ENCODE measurements around the gene RAB12.
A peak's percentile ranks its signal among the peaks of the same experiment; 100 is the strongest.
"Not testable (repeated sequence)": the region's sequence is repeated elsewhere in the genome, so short reads cannot be mapped to it uniquely, and the experiment has no call there.

The RAB12 gene, protein sequence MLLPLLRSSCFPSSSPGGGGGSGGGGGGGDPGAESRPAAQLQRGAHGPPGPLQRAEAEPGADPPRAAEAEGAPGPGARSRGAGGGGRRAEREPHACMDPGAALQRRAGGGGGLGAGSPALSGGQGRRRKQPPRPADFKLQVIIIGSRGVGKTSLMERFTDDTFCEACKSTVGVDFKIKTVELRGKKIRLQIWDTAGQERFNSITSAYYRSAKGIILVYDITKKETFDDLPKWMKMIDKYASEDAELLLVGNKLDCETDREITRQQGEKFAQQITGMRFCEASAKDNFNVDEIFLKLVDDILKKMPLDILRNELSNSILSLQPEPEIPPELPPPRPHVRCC

DNA sequence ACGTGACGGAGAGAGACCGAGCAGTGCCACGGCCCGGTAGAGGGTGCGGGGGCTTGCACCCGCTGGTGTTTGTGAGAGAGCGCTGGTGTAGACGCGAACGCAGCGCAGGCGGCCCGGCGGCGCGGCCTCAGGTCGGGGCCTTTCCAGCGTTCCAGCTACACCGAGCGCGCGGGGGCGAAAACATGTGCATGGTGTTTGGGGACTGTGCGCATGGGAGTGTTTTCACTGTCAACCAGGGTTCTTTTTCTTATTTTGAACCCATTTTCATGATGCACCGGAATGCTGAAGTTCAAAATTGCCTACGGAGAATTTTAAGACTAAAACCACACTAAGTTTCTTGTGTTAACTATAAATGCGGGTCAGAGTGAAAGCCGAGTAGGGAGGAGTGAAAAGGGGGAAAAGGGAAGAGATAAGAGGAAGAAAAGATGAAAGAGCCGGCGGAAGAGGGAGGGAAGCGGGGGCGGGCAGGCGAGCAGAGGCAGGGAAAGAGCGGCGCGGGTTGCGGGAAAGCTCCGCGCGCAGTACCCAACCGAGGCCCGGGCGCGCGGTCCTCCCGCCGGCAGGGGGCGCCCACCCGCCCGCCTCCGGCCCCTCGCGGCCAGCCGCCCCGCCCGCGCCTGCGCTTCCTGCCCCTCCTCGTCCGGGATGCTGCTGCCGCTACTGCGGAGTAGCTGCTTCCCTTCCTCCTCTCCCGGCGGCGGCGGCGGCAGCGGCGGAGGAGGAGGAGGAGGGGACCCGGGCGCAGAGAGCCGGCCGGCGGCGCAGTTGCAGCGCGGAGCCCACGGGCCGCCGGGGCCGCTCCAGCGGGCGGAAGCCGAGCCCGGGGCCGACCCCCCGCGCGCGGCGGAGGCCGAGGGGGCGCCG, at the start of gene RAB12:
Gene RAB12, plus strand, starts transcription at position 643 of the 864 bp plus-strand sequence. Its CDS starts 3 bp downstream, at position 646.
- peak; percentile 80 for DNase-seq (ENCODE audit: low read depth)

DNA sequence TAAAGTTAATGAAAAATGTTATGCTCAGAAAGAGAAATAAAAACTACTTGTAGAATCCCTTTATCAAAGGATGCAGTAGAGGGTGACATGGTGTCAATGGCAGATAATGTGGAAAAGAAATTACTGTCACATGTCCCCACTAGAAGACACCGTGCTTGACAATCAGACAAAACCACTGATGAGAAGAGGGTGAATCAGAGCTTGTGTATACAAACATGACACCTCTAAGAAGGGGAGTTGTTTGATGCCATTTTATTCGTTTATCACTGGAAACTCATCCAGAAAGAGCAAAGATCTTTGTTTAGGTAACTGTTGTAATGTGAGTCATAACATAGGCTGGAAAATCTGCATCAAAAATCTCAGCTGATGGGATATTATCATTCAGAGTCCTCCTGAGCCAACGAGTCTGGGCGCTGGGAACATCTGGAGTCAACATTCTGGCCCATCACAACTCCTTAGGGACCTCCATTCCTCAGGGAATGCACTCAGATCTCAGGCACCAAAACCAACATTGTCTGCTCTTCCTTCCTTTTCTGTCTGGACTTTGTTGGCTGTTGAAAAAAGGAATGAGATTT, 49.5 kb upstream of the RAB12 start:
- DNase-seq (ENCODE audit: low read depth): no peak

DNA sequence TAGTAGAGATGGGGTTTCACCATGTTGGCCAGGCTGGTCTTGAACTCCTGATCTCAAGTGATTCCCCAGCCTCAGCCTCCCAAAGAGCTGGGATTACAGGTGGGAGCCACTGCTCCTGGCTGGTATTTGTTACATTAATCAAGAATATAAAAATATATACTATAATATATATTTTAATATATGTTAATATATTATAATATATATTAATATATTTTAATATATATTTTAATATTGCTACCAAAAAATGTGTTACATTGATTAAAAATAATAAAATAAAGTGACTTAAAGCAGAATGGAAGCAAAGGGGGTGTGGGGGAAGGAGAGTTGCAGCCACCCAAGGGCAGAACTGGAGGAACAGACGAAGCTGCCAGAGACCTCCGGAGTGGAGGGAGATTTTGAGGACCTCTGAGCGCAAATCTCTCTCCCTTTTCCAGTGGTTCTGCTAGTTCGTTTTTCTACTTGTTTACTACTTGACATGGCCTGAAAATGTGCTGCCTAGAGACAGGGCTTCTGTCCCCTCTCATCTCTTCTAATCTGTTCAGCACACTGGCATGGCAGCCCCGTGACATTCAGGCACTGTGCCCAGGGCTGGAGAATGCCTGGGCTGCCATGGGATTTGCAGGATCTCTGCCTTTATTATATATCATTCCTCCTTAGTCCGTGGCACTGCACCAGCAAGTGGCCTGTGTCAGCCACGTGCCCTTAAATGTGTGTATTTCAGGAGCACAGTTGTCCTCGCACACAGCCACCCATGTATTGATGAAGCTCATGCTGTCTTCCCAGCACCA, 47.9 kb upstream of the RAB12 start:
- DNase-seq (ENCODE audit: low read depth): no peak

DNA sequence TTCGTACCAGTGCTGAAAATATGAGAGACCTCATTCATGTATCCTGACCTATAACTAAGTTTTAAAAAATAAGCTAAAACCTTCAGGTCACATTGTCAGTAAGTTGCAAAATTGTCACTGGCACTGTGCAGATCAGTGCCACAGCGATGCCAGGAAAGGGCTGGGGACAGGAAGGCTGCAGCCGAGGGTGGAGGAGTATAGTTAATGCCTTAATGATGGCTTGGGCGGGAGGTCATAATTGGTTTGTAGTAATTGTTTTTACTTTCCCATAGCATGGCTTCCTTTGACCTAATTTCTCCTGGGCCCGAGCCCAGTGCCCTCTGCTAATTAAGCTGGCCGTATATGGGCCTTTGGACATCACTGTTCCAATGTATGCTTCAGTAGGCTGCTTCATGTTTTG, 47.2 kb upstream of the RAB12 start:
- no peak for DNase-seq (ENCODE audit: low read depth)

DNA sequence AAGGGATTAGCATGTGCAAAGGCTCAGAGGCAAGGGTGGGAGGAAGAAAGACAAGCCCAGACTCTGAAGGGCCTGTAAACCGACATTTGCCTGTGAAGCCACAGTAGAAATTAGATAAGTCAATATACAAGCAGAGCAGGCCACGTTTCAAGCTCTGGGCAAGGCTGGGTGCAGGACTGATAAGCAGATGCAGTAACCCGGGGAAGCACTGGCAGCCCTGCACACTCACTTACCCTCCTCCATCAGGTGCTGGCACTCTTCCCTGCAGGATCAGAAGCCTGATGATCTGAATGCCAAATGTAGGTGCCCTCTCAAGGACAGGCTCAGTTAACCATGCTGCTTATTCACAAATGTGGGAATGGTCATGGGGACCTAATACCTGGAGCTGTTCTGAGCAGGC, 46.3 kb upstream of the RAB12 start:
- no peak for DNase-seq (ENCODE audit: low read depth)

DNA sequence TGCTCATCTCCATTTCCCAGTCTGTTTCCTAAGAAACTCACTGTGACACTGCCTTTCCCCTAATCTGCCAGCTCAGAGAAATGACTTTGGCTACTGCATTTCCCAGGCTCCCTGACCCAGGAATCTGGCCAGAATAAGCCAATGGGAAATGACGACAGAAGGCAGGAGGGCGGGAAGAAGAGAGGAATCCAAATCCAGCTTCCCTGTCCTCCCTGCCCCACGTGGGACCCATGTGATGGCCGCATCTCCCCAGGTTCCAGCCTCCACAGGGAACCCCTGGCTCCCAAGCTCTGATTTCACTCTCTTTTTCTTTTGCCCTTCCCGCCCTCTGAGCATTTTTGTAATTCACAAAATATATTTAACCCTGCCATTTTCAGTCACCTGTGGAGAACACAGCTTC, 37.8 kb upstream of the RAB12 start:
- DNase-seq (ENCODE audit: low read depth): no peak

DNA sequence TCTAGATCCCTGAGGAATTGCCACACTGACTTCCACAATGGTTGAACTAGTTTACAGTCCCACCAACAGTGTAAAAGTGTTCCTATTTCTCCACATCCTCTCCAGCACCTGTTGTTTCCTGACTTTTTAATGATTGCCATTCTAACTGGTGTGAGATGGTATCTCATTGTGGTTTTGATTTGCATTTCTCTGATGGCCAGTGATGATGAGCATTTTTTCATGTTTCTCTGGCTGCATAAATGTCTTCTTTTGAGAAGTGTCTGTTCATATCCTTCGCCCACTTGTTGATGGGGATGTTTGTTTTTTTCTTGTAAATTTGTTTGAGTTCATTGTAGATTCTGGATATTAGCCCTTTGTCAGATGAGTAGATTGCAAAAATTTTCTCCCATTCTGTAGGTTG, 35.5 kb upstream of the RAB12 start:
- not testable (repeated sequence) for DNase-seq (ENCODE audit: low read depth)

DNA sequence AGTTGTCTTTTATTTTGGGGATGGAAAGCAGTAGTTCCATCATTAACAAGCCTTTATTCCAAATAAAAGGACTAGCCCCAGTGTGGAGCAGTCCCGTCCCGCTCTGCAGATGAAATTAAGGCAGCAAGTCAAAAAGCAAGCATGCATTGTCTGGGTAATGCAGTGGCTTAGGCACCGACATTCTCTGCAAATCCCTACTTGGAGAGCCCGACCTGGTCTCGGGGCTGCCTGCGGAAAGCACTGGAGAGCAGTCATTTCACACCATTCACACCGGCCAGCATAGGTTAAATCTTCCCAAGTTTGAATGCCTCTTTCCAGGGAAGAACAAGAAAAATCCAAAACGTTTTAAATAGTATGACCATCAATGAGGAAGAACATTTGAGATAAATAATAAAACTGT, 24.4 kb upstream of the RAB12 start:
- DNase-seq (ENCODE audit: low read depth): no peak

DNA sequence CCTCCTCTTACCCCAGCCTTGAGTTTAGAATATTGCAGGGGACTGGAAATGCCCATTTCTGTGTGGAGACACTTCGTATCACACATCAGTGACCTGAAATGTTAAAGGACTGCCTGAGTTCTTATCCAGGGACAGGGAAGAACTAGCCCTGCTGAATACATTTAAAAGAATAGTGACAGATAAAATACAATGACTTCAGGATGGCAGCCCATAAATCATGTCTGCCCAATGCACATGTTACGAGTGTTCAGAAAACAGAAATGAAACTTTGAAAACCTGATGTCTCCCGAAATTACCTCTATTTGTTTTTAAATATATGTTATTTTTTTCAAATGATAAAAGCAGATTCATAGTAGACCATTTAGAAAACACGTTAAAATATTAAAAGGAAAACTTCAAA, 22.3 kb upstream of the RAB12 start:
- no peak for DNase-seq (ENCODE audit: low read depth)

DNA sequence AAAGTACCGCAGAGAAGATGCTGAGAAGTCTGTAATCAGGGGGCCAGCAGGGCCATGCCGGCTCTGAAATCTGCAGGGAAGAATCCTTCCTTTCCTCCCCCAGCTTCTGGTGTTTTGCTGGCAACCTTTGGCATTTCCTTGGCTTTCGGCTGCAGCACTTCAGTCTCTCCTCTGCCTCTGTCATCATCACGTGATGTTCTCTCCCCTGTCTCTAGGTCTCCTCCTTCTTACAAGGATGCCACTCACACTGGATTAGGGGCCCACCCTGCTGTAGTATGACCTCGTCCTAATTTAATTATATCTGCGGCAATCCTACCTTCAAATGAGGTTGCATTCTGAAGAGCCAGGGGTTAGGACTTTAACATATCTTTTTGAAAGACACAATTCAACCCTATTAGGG, 13.8 kb upstream of the RAB12 start:
- DNase-seq (ENCODE audit: low read depth): no peak

DNA sequence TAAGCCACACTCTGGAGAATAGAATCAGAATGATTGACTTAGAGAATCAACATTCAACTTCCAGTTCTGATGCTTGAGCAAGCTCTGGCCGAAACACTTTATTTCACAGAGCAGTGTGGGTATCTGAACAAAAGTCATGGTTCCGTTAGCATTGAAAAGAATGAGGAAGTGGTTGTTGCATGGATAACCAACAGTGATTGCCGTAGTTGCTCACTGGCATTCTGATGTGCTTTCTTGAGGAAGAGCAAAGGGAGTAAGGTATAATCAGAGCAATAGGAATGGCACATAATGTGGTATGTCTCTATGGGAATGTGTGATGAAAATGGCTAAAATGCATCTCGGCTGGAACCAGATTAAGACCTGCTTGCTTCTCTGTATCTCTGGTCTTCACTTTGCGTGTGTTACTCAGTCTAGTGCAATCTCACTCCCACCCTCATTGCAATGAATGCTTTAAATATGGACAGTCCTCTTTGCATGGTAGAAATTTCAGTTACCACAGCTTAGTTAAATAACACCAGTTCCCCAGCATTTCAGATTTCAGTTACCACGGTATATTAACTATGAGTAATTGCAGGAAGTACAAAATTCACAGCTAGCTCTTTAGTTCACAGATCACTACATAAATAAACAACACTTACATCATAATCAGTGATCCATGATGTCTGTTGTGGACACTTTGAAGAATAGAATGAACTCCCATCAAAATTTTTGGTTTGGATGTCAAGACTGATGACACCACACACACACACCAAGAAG, 7.8 kb upstream of the RAB12 start:
- DNase-seq (ENCODE audit: low read depth): no peak

DNA sequence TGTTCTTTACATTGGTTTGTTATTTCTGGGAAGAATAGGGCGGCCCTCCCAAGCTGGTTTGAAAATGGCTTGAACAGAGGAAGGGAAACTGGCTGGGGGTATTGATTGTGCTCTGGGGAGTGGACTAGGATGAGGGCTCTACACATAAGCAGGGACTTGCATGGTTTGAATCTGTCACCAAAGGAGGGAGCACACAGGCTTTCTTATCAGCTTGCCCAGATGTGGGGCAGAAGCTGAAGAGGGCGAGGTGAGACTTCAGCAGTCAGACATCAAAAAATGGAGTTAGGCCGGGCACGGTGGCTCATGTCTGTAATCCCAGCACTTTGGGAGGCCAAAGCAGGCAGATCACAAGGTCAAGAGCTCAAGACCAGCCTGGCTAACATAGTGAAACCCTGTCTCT, 7.2 kb upstream of the RAB12 start:
- no peak for DNase-seq (ENCODE audit: low read depth)

DNA sequence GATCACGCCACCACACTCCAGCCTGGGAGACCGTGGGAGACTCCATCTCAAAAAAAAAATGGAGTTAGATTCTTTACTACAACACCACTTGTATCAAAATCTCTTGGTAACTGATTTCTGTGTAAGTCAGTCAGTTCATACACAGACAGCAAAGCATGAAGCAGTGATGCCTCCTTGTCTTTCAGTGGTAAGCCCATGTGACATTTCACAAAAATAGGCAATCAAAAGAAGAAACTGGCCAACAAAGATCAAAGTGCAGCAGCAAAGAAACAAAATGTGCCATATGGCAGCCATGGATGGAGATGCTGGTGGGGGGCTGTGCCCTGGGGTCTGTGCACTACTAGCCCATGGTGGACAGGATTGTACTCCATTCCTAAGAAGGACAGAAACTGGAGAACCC, 6.7 kb upstream of the RAB12 start:
- no peak for DNase-seq (ENCODE audit: low read depth)

DNA sequence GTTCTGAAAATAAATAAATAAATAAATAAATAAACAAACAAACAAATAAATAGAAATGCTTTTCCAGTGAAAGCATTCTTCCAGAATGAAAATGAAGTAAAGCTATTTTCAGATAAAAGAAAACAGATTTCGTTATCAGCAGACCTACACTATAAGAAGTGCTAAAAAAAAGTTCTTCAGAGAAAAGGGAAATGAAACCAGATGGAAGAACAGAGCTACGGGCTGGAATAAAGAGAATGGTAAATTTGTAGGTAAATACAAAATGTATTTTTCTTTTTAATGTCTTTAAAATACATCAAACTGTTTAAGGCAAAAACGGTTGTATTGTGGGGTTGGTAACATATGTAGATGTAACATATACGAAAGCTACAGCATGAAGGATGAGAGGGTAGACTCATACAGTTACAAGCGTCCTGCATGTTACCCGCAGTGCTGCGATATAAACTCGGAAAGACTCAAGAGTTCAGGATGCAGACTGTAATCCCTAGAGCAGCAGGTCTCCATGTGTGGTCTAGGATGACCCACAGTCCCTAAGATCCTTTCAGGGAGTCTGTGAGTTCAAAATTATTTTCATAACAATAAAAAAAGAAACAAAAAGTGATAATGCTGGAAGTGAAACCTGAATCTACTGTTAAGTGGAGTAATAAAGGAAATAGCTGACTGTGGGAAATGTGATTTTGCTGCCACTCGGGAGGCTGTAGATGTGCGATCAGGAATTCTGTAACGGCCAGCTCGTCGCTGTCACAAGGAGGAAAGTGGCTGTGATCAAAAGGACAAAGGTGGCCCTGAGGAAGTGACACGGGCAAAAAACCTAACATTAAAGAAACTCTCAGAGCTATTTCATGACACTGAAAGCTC, 5.3 kb upstream of the RAB12 start:
- DNase-seq (ENCODE audit: low read depth): no peak

DNA sequence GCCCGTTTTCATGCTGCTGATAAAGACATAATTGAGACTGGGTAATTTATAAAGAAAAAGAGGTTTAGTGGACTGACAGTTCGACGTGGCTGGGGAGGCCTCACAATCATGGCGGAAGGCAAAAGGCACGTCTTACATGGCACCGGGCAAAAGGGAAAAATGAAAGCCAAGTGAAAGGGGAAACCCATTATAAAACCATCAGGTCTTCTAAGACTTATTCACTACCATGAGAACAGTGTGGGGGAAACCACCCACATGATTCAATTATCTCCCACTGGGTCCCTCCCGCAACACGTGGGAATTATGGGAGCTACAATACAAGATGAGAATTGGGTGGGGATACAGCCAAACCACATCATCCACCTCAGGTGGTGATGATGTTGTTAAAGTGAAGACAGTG, 3.3 kb upstream of the RAB12 start:
- DNase-seq (ENCODE audit: low read depth): no peak

DNA sequence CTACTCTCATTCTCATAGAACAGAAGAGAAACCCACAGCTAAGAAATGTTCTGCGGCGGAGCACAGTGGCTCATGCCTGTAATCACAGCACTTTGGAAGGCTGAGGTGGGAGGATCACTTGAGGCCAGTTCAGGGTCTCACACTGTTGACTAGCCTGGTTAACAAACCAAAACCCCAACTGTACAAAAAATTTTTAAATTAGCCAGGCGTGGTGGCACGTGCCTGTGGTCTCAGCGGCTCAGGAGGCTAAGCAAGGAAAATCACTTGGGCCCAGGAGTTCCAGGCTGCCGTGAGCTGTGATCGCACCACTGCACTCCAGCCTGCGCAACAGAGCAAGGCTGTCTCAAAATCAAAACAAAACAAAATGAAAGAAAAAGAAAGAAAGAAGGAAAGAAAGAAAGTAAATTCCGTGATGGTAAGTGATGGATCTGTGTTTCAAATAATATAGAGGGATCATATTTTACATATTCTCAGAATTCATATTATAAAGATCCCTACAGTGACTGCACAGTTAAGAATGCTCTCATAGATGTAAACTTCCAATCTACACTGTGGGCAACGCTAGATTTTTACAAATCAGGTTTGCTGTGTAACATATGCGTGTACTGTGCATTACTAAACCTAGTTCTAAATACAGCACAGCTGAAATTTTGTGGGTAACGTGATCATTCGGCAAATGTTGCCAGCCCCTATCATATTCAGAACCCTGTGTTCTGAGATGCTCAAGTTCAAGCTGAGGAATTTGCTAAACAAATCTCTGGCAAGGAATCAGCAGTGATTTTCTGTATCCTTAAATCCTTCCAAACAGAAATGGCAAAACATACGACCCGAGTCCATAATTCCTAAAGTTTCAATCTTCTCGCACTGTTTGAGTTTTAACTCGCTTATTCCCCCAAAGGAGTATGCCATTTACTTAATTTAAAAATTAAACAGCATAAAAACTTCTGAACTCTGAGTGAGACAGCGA, 1.2 kb upstream of the RAB12 start:
- no peak for DNase-seq (ENCODE audit: low read depth)

DNA sequence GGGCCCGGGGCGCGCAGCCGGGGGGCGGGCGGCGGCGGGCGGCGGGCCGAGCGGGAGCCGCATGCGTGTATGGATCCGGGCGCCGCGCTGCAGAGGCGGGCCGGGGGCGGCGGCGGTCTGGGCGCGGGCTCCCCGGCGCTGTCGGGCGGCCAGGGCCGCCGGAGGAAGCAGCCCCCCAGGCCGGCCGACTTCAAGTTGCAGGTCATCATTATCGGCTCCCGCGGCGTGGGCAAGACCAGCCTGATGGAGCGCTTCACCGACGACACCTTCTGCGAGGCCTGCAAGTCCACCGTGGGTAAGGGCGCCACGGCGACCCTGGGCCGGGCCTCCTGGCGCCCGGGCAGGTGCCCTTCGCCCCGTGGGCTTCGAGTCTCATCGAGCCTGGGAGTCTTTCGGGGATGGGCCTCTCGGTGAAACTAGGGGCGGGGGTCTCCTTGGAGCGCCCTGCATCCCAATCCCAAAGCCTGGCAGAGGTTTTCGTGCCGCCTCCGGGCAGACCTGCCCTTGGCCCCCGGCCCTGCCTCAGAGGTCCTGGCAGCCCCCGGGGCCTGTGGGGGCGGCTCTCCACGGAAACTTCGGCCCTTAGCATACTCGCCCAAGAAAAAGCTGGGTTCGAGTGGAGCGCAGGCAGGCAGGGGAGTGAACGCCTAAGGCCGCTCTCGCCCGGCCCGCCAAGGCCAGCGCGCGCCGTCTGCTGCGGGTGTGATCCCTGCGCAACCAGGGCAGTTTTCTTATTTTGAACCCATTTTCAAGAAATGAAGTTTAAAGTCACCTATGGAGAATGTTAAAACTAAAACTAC, 622 bp downstream of the RAB12 start:
- DNase-seq (ENCODE audit: low read depth): no peak

DNA sequence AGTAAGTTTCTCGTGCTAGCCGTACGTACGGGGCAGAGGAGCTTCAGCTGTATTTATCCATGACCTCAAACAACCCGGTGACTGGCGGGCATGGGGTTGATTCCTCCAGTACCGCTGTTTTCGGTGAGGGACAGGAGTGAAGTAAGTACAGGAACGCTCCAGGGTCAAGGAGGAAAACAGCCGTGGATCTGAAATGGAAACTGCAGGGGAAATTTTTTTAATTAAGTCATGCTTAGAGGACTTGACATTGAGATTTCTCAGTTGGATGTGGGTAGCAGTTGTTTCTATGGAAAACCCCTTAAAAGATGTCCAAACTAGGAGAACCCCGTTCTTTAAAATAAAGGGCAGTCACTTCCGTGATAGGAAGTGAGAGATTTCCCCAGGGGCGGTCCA, 1.2 kb downstream of the RAB12 start:
- DNase-seq (ENCODE audit: low read depth): no peak
